Measurements from ENCODE around the gene CTXND2.
"Not testable (repeated sequence)": the region's sequence is repeated elsewhere in the genome, so short reads cannot be mapped to it uniquely, and the experiment has no call there.

The CTXND2 gene

DNA sequence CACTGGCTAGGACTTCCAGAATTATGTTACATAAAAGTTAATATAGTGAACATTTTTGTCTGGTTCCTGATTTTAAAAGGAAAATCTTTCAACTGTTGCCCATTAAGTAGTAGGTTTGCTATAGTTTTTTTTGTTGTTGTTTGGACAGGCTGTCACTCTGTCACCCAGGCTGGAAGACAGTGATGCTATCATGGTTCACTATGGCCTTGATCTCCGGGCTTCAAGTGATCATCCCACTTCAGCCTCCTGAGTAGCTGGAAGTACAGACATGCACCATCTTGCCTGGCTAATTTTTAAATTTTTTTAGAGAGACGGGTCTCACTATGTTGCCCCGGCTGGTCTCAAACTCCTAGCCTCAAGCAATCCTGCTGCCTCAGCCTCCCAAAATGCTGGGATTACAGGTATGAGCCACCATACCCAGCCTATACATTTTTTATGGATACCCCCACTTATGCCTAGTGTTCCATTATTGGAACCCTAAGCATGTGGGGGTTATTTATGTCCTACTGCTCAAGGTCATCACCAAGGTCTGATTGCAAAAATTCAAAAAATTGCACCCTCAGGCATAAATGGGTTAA is 6.5 kb downstream of the CTXND2 start:
- no peak for DNase-seq (ENCODE audit: low read depth in 1 of 2, low spot score in 1 of 2)
- Histone ChIP-seq H3K4me3 (replicated peaks; ENCODE audit: insufficient read depth, low read length) (no peak overlapping the region), H3K27ac (replicated peaks) (no peak overlapping the region), H3K27me3 (ENCODE audit: insufficient read depth, poor library complexity, severe bottlenecking) (no peaks in the 10 kb centered on the region)
- no peak for TF ChIP-seq SPI1 (IDR thresholded peaks at IDR 0.05; ENCODE audit: borderline replicate concordance, low read depth)
- no peak for TF ChIP-seq GABPA (IDR thresholded peaks at IDR 0.05; ENCODE audit: low read depth)
- TF ChIP-seq CTCF (IDR thresholded peaks at IDR 0.05; ENCODE audit: insufficient read depth, low read length): no peak
- no peak for TF ChIP-seq POLR2AphosphoS5 (IDR thresholded peaks at IDR 0.05; ENCODE audit: low read depth)
- no peak for TF ChIP-seq REST (IDR thresholded peaks at IDR 0.05; ENCODE audit: insufficient replicate concordance, low read depth)

- Histone ChIP-seq H3K27me3 (ENCODE audit: insufficient read depth, poor library complexity, severe bottlenecking) (no peaks in the 10 kb centered on the region), H3K27ac (replicated peaks) (no peak overlapping the region), H3K4me3 (replicated peaks; ENCODE audit: insufficient read depth, low read length) (no peak overlapping the region)
- DNase-seq (ENCODE audit: low read depth in 1 of 2, low spot score in 1 of 2): no peak
- no peak for TF ChIP-seq SPI1 (IDR thresholded peaks at IDR 0.05; ENCODE audit: borderline replicate concordance, low read depth)
- TF ChIP-seq REST (IDR thresholded peaks at IDR 0.05; ENCODE audit: insufficient replicate concordance, low read depth): no peak
- TF ChIP-seq POLR2AphosphoS5 (IDR thresholded peaks at IDR 0.05; ENCODE audit: low read depth): no peak
- no peak for TF ChIP-seq GABPA (IDR thresholded peaks at IDR 0.05; ENCODE audit: low read depth)
- no peak for TF ChIP-seq CTCF (IDR thresholded peaks at IDR 0.05; ENCODE audit: insufficient read depth, low read length)
Measured at GRCh38 chr1:150895618-150896017, 8.7 kb downstream of the CTXND2 start.

- H3K27ac ChIP-seq (replicated peaks); H3K4me3 ChIP-seq (replicated peaks; ENCODE audit: insufficient read depth, low read length): not testable (repeated sequence)
Measured at GRCh38 chr1:150899795-150900194, 12.9 kb downstream of the CTXND2 start.

GRCh38 chr1:150902346-150902745 is 15.4 kb downstream of the CTXND2 start:
- no peak for DNase-seq (ENCODE audit: low read depth in 1 of 2, low spot score in 1 of 2)
- H3K27me3 ChIP-seq (ENCODE audit: insufficient read depth, poor library complexity, severe bottlenecking): no peaks in the 10 kb centered on the region
- H3K4me3 ChIP-seq (replicated peaks; ENCODE audit: insufficient read depth, low read length): no peak overlapping the region
- TF ChIP-seq SPI1 (IDR thresholded peaks at IDR 0.05; ENCODE audit: borderline replicate concordance, low read depth) (no peak), REST (IDR thresholded peaks at IDR 0.05; ENCODE audit: insufficient replicate concordance, low read depth) (no peak), CTCF (IDR thresholded peaks at IDR 0.05; ENCODE audit: insufficient read depth, low read length) (no peak), POLR2AphosphoS5 (IDR thresholded peaks at IDR 0.05; ENCODE audit: low read depth) (no peak), GABPA (IDR thresholded peaks at IDR 0.05; ENCODE audit: low read depth) (no peak)
- no peak overlapping the region for H3K27ac ChIP-seq (replicated peaks)

More at GRCh38 chr1:150899795-150900194, 12.9 kb downstream of the CTXND2 start:
- not testable (repeated sequence) for DNase-seq (ENCODE audit: low read depth in 1 of 2, low spot score in 1 of 2); H3K27me3 ChIP-seq (ENCODE audit: insufficient read depth, poor library complexity, severe bottlenecking)
